ENCODE measurements around the gene HLA-A.

The HLA-A gene

GRCh38 chr6:29992807-29993206, 50.5 kb downstream of the HLA-A start:
- no peak for DNase-seq

DNA sequence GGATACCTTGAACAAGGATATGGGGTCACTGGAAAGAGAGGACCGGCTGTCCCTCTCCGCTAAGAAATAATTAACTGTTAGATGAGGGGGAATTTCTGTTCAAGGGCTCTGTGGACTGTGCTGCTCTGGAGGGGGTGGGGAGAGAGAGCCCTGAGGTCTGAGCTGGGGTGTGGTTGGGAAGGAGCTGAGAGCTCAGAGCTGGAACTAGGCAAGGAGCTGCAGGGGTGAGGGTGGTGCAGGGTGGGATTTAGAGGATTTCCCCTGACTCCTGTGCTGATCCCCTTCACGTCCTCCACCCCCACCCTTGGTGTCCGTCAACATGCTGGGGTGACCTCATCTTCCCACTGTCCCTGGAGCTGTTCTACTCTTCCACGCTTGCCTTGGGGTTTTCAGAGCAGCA, 52.5 kb downstream of the HLA-A start:
- DNase-seq, result no peak

GRCh38 chr6:29995340-29995777, 53.0 kb downstream of the HLA-A start:
- no peak for DNase-seq
